Erythroblast (primary cell): Measurements from ENCODE around the gene RBX1.

ENCODE experiments used
- GATA1 ChIP-seq: IDR thresholded peaks from 2 replicates; pipeline ENCODE4 v1.6.1; 2011; ENCODE audit warnings: low read depth, mild to moderate bottlenecking, control low read depth, low read length, moderate library complexity
- POLR2A ChIP-seq: IDR thresholded peaks from 2 replicates; pipeline ENCODE4 v1.6.1; 2011; ENCODE audit warnings: mild to moderate bottlenecking, low read length

GRCh38 chr22:40904101-40904500, 47.1 kb upstream of the RBX1 start:
- TF ChIP-seq POLR2A (no peak), GATA1 (no peak)
